ENCODE data around the gene CNIH2.

DNA sequence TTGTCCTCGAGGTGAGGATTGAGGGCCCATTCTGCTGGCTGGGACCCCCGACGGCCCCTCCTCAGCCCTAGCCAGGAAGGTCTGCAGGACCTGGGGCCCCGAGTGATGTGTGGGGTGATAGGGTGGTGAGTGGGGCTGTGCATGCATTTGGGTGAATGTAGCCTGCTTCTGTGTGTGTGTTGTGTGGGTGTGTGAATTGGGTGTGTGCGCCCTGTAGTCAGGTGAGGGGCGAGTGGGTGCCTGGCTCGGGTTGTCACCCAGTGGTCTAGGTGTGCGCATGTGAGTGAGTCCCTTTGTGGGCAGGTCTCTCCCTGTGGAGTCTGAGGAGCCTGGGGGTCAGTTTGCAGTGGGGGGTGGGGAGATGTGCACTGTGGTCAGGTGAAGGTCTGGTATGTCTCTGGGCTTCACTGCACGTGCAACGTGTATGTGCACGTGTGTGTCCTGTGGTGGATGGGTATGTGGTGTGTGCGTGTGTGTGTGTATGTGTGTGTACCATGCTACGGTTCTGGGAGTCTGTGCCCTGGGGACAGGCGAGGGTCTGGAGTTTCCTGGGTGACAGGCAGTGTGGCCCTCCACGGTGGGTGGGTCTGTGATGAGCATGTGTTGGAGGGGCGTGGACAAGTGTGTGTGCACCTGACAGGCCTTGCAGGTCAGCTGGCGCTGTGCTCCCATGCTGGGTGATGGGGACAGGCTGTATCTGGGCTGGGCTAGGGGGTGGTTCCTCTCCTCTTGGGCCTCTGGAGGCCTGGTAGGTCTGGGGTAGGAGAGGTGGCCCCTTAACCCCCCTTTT is 14.8 kb downstream of the CNIH2 start:
- TF ChIP-seq CTCF (IDR thresholded peaks at IDR 0.05; ENCODE audit: poor library complexity, severe bottlenecking) (no peak), EP300 (conservative IDR thresholded peaks at IDR 0.05; ENCODE audit: poor library complexity, severe bottlenecking) (no peak)

Data from neural cell (in vitro differentiated cells).